SHP77 (cell line): Measurements from ENCODE around the gene ZNHIT6.

Experiments used
- DNase-seq, 2 experiments: peaks; one replicate each; lab custom pipeline; 2025; lab: John Stamatoyannopoulos, UW

Gene ZNHIT6

GRCh38 chr1:85617633-85618100 is 90.6 kb downstream of the ZNHIT6 start:
- DNase-seq: no peak

- no peak for DNase-seq
Measured at GRCh38 chr1:85616736-85617135, 91.5 kb downstream of the ZNHIT6 start.

- no peak for DNase-seq
Measured at GRCh38 chr1:85616364-85616705, 91.9 kb downstream of the ZNHIT6 start.

- DNase-seq: no peak
Measured at GRCh38 chr1:85615586-85616363, 92.5 kb downstream of the ZNHIT6 start.

GRCh38 chr1:85612704-85613361 is 95.4 kb downstream of the ZNHIT6 start:
- no peak for DNase-seq

GRCh38 chr1:85611856-85612255 is 96.4 kb downstream of the ZNHIT6 start:
- DNase-seq: no peak

GRCh38 chr1:85611425-85611824 is 96.8 kb downstream of the ZNHIT6 start:
- DNase-seq: no peak

- no peak for DNase-seq
Measured at GRCh38 chr1:85609976-85610375, 98.3 kb downstream of the ZNHIT6 start.

- DNase-seq: no peak
Measured at GRCh38 chr1:85608851-85609250, 99.4 kb downstream of the ZNHIT6 start.

GRCh38 chr1:85607921-85608265 is 100.3 kb downstream of the ZNHIT6 start:
- DNase-seq: no peak

GRCh38 chr1:85607126-85607920 is 100.9 kb downstream of the ZNHIT6 start:
- no peak for DNase-seq

GRCh38 chr1:85606414-85606800 is 101.8 kb downstream of the ZNHIT6 start:
- no peak for DNase-seq

GRCh38 chr1:85605484-85606413 is 102.5 kb downstream of the ZNHIT6 start:
- no peak for DNase-seq

- no peak for DNase-seq
Measured at GRCh38 chr1:85604298-85604997, 103.8 kb downstream of the ZNHIT6 start.

GRCh38 chr1:85603086-85603880 is 105.0 kb downstream of the ZNHIT6 start:
- DNase-seq: no peak

GRCh38 chr1:85602571-85602970 is 105.7 kb downstream of the ZNHIT6 start:
- DNase-seq: no peak

GRCh38 chr1:85601901-85602300 is 106.3 kb downstream of the ZNHIT6 start:
- DNase-seq: no peak

GRCh38 chr1:85599681-85600080 is 108.6 kb downstream of the ZNHIT6 start:
- DNase-seq: no peak
